MCF 10A (cell line): ENCODE data around the gene RBPJ. TPM values are rescaled to one million over a fixed set of nuclear protein-coding genes. Genes with fewer than 3 reads are reported as not detected.

Experiments used
- BruUV-seq: library from RNA; stranded (reverse); fragments of 400-500 nt; replicated peaks from 2 replicates; lab custom pipeline; 2021; lab: Mats Ljungman, UMichigan
- CTCF ChIA-PET: fragments of 300-600 bp; sonication (Branson Sonifier 250); formaldehyde crosslinking; extraction: SDS; loops from one replicate; lab custom pipeline; 2021; ENCODE audit warnings: antibody characterized with exemption, inconsistent platforms; lab: Yijun Ruan, JAX
- POLR2A ChIA-PET: fragments of 300-600, 350-650 bp; sonication (Branson Sonifier 250); formaldehyde crosslinking; extraction: SDS; loops from one replicate; lab custom pipeline; 2020; ENCODE audit warnings: antibody characterized with exemption, inconsistent platforms; lab: Yijun Ruan, JAX
- DNase-seq: peaks from one replicate; pipeline ENCODE4 v3.0.0-alpha.2; 2018; ENCODE audit not compliant: unreplicated experiment
- H3K27ac Mint-ChIP-seq: one replicate; pipeline ENCODE4 v1.8.0; 2022; ENCODE audit warnings: mild to moderate bottlenecking, low read depth, mixed read lengths; ENCODE audit not compliant: unreplicated experiment
- H3K27me3 Mint-ChIP-seq: one replicate; pipeline ENCODE4 v1.8.0; 2022; ENCODE audit warnings: mixed read lengths; ENCODE audit not compliant: insufficient read depth, unreplicated experiment
- H3K36me3 Mint-ChIP-seq: one replicate; pipeline ENCODE4 v1.8.0; 2022; ENCODE audit warnings: mild to moderate bottlenecking, moderate library complexity, mixed read lengths; ENCODE audit not compliant: insufficient read depth, unreplicated experiment
- H3K4me1 Mint-ChIP-seq: one replicate; pipeline ENCODE4 v1.8.0; 2022; ENCODE audit warnings: mixed read lengths; ENCODE audit not compliant: insufficient read depth, unreplicated experiment
- H3K4me3 Mint-ChIP-seq: one replicate; pipeline ENCODE4 v1.8.0; 2022; ENCODE audit warnings: mild to moderate bottlenecking, moderate library complexity, mixed read lengths; ENCODE audit not compliant: unreplicated experiment
- H3K9me3 Mint-ChIP-seq: one replicate; pipeline ENCODE4 v1.8.0; 2022; ENCODE audit warnings: mixed read lengths; ENCODE audit not compliant: unreplicated experiment
- intact Hi-C: fragments of 100-400 bp; cut with micrococcal nuclease; formaldehyde crosslinking; loops from 2 replicates; pipeline ENCODE4 v1.14.1; 2022
- total RNA-seq: library from RNA; stranded (reverse); gene quantifications from 2 replicates; pipeline ENCODE4 v1.2.3, GENCODE V29; 2022
- TF ChIP-seq, protein P1 (sequence below): fragments of 200-600 bp; IDR thresholded peaks from one replicate; pipeline ENCODE4 v1.8.0; 2022; ENCODE audit warnings: antibody characterized with exemption, mild to moderate bottlenecking; ENCODE audit not compliant: unreplicated experiment

Gene RBPJ
- total RNA-seq, 1 experiment from 2014 or later, result 74.4 TPM

GRCh38 chr4:26482508-26483462 lies 162.0 kb downstream of the RBPJ start:
- intact Hi-C loops, result no loop called here
- Mint-ChIP-seq H3K36me3 (no peaks in the 10 kb centered on the region), H3K27ac (no peak overlapping the region), H3K4me1 (no peaks in the 10 kb centered on the region), H3K9me3 (no peaks in the 10 kb centered on the region), H3K4me3 (no peak overlapping the region), H3K27me3 (peaks cover 6% of the 10 kb centered on the region)
- no peak for DNase-seq
- ChIA-PET POLR2A (interaction anchor here (1.0 to 1.8 kb wide), 2 partner anchors 12 to 36 kb away, joined by 3 to 5 read pairs; no protein-coding TSS in a partner anchor), CTCF (interaction anchor here (0.9 to 1.5 kb wide), 3 partner anchors 8 to 211 kb away, joined by 3 read pairs; no protein-coding TSS in a partner anchor)
- TF ChIP-seq, protein P1, sequence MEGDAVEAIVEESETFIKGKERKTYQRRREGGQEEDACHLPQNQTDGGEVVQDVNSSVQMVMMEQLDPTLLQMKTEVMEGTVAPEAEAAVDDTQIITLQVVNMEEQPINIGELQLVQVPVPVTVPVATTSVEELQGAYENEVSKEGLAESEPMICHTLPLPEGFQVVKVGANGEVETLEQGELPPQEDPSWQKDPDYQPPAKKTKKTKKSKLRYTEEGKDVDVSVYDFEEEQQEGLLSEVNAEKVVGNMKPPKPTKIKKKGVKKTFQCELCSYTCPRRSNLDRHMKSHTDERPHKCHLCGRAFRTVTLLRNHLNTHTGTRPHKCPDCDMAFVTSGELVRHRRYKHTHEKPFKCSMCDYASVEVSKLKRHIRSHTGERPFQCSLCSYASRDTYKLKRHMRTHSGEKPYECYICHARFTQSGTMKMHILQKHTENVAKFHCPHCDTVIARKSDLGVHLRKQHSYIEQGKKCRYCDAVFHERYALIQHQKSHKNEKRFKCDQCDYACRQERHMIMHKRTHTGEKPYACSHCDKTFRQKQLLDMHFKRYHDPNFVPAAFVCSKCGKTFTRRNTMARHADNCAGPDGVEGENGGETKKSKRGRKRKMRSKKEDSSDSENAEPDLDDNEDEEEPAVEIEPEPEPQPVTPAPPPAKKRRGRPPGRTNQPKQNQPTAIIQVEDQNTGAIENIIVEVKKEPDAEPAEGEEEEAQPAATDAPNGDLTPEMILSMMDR, result no peak
- no TSS peak for BruUV-seq

GRCh38 chr4:26484032-26484515 lies 163.3 kb downstream of the RBPJ start:
- ChIA-PET CTCF (interaction anchor here (0.8 kb wide), 1 partner anchor 25 kb away, joined by 4 read pairs; no protein-coding TSS in a partner anchor), POLR2A (interaction anchor here (1.8 kb wide), 1 partner anchor 13 kb away, joined by 5 read pairs; no protein-coding TSS in a partner anchor)
- no peaks in the 10 kb centered on the region for H3K4me1 Mint-ChIP-seq
- no TSS peak for BruUV-seq
- H3K27ac Mint-ChIP-seq, result no peak overlapping the region
- no peaks in the 10 kb centered on the region for H3K9me3 Mint-ChIP-seq
- H3K27me3 Mint-ChIP-seq, result peaks cover 19% of the 10 kb centered on the region
- DNase-seq, result no peak
- TF ChIP-seq, protein P1, result no peak
- H3K36me3 Mint-ChIP-seq, result no peaks in the 10 kb centered on the region
- H3K4me3 Mint-ChIP-seq, result no peak overlapping the region
- intact Hi-C loops, result no loop called here

GRCh38 chr4:26484516-26484915 lies 163.7 kb downstream of the RBPJ start:
- H3K27me3 Mint-ChIP-seq, result peaks cover 23% of the 10 kb centered on the region
- intact Hi-C loops, result no loop called here
- TF ChIP-seq, protein P1, result no peak
- H3K4me3 Mint-ChIP-seq, result no peak overlapping the region
- H3K4me1 Mint-ChIP-seq, result no peaks in the 10 kb centered on the region
- no peak for DNase-seq
- ChIA-PET POLR2A (no interaction called here), CTCF (interaction anchor here (0.8 kb wide), 1 partner anchor 25 kb away, joined by 4 read pairs; no protein-coding TSS in a partner anchor)
- H3K36me3 Mint-ChIP-seq, result no peaks in the 10 kb centered on the region
- no peaks in the 10 kb centered on the region for H3K9me3 Mint-ChIP-seq
- no TSS peak for BruUV-seq
- no peak overlapping the region for H3K27ac Mint-ChIP-seq

Other genes starting within 250 kb of the RBPJ start
- gene CCKAR, start 169.5 kb downstream of the RBPJ start, total RNA-seq, result not detected in 2 replicates